Head of caudate nucleus (tissue), 42 donors: ENCODE results near the gene TMEM169.

Source experiments
- DNase-seq, 42 donors: peaks; one replicate each; pipeline versions ENCODE4 v3.0.0 to v3.0.0-alpha.2; 2020 to 2021; ENCODE audit warnings: mixed read lengths in 7 of 42
- intact Hi-C: fragments of 100-400 bp; cut with DNase I; formaldehyde crosslinking; loops from one replicate; pipeline ENCODE4 v1.15.0; 2022

Gene TMEM169, protein sequence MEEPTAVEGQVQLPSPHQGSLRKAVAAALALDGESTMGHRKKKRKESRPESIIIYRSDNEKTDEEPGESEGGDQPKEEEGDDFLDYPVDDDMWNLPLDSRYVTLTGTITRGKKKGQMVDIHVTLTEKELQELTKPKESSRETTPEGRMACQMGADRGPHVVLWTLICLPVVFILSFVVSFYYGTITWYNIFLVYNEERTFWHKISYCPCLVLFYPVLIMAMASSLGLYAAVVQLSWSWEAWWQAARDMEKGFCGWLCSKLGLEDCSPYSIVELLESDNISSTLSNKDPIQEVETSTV

DNA sequence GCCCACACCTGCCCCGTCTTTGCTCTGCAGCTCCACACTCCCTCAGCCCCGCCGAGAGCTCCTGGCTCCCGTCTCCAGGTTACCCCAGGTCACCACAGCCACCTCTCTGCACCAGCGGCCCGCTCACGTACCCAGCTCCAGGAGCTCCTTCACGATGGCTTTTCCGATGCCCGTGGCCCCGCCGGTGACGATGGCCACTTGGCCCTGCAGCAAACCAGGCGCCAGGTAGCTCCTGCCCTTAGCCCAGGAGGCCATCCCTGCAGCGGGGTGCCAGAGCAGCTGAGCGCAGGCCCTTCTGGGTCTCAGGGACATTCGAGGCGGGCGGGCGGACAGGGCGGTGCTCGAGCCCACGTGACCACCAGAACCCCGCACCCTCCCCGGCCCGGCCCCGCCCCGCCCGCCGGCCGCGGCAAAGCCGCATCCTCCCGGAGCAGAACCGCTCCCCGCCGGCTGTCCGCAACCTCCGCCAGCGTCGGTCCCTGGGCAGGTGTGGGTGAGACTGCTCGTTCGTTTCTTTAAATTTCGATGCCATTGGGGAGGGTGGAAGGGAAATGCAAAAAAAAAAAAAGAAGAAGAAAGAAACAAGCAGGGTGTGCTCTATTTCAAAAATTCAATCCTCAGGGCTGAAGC, at the start of gene TMEM169, which contains the start of gene PECR:
TMEM169 (plus strand) TSS at position 433 of the 630 bp plus-strand sequence. CDS start 14,045 bp downstream, outside the sequence.
PECR (minus strand) TSS at position 323 of the 630 bp plus-strand sequence; CDS start at position 255, 68 bp downstream.
- intact Hi-C loops, result loop anchor here (2.0 kb wide), 1 partner anchor 27 kb away; the partner anchor contains the start of gene XRCC5

DNA sequence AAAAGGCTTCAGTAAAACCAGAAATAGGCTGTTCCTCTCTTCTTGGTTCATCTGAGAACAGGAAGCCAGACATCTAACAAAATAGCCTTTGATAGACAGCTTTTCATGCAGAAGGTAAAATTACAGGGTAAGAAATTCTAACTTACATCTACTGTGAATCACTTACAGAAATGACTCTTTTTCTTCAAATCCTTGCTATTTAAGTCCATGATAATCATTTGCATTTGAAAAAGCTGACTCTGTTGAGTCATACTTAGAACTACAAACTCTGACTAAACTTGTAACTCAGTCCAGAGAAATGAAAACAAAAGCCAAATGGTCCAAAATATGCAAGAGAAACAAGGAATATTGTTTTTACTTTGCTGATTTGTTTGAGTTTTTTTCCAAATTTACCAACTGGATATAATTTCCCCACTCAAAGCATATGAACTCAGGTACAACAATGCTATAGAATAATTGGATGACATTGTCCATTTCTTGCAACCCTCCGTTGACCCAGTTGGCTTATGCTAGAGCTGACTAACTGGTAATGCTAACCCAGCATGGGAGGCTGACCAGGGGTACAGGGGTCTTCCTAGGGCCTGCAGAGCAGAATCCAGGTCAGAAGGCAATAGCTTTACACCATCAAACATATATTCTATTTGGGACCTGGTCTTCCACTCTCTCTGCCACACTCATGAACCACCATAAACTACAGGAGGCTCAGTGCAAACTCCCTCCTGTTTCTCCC, 49.6 kb upstream of the TMEM169 start:
- no peak for DNase-seq
- intact Hi-C loops, result no loop called here

More for the DNA sequence above, at the start of gene TMEM169, which contains the start of gene PECR:
- peak; percentile 73 to 94 (median 88) for DNase-seq

DNA sequence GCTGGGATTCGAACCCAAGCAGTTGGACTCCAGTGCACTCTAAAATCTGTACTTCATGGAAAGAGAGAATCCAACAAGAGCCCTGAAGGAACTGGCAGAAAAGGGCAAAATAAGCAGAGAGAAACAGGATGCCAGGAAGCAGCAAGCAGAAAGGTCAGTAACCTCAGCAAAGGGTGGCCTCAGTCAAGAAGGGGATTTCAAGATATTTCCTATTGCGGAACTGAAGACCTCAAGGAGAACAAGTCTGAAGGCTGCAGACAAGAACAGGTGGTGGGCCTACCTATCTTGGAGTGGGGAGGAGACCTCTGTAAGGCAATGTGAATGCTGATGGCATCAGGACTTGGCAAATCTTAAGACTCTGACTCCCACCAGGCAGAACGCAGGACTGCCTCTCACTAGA, 48.3 kb upstream of the TMEM169 start:
- DNase-seq, result no peak
- intact Hi-C loops, result no loop called here

DNA sequence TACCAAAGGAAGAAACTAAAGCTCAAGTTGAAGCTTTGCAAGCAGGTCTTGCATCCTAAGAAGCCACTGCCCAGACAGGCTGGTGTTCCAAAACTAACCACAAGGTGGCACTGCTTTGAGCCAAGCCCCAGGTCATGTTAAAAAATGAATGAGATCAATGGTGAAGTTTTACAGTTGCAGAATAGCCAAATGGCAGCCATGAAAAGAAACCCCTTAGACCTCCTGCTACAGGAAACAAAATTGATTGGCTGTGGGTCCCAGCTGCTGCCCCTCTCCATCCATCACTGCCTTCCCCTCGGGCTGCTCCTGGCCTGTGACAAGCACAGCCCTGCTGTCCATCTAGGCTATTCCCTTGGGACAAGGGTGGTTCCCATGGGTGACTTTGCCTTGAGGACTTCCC, 47.7 kb upstream of the TMEM169 start:
- DNase-seq, result peak in 41 of 42 donors; percentile 50 to 92 (median 80)
- intact Hi-C loops, result no loop called here

DNA sequence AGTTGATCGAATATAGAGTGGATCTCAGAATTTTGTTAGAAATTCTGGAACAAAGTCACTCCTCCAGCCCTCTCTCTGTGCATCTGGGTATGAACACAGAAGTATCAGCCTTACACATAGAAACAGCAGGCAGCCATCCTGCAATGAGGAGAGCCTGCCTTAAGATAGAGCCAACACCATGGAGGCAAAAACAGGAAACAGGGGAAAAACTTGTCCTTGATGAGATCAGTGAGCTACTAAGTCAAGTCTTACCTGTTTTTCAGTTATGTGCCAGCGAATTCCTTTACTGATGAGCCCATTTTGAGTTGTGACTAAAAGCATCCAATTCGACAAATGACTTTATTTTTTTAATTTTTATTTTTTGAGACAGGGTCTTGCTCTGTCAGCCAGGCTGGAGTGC, 41.8 kb upstream of the TMEM169 start:
- no peak for DNase-seq
- intact Hi-C loops, result no loop called here

DNA sequence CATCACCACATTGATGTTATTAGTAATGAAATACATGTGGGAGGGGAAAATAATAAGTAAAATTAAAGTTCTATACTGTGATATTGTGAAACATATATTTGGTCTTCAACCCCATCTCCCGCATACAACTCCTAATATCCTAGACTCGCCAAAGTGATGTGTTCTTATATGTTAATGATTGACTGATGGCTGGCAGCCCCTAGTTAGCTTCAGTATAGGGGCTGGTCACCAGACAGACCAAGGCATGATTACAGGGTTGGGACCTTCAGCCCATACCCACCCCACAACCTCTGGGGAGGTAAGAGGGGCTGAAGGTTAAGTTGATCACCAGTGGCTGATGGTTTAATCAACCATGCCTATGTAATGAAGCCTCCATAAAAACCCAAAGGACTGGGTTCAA, 40.3 kb upstream of the TMEM169 start:
- DNase-seq, result no peak
- intact Hi-C loops, result no loop called here

DNA sequence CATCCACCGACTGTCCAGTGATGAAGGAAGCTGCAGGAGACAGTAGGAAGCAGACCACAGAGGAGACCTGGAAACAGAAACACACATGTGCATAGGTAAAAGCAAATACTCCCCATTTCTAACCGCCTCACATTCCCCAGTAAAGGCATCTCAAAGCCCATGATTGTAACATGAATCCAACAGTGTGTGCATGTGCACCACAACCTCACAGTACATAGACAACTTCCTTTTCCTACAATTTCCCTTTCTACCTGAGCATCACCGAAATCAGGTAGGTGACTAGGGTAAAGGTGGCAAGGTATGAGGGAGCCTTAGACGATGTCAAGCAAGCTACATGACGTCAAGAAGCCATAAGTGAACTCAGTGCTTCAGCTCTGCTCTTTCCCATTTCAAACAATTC, 37.8 kb upstream of the TMEM169 start:
- intact Hi-C loops, result no loop called here
- no peak for DNase-seq

- DNase-seq, result peak in 1 of 42 donors; percentile 7
- intact Hi-C loops, result no loop called here
Observed at GRCh38 chr2:216044883-216045486, 36.7 kb upstream of the TMEM169 start.

DNA sequence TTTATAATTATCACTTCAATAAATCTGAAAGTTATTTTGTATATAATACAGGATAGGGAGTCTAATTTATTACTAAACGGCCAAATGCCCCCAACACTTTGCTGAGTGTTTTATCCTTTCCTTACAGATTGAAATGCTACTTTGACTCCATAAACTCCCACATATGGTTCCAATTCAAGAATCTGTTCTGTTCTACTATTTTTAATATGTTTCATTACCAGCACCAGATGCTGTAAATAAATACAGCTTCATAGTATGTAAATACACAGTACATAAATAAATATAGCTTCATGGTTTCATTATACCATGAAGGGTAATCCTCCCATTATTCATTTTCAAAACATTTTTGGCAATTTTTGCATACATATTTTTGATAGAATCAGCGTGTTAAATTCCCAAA, 34.3 kb upstream of the TMEM169 start:
- intact Hi-C loops, result no loop called here
- no peak for DNase-seq

- intact Hi-C loops, result no loop called here
- no peak for DNase-seq
Observed at GRCh38 chr2:216049452-216049851, 32.3 kb upstream of the TMEM169 start.

- DNase-seq, result no peak
- intact Hi-C loops, result no loop called here
Observed at GRCh38 chr2:216051350-216051749, 30.4 kb upstream of the TMEM169 start.

- intact Hi-C loops, result no loop called here
- DNase-seq, result no peak
Observed at GRCh38 chr2:216052420-216052819, 29.3 kb upstream of the TMEM169 start.

DNA sequence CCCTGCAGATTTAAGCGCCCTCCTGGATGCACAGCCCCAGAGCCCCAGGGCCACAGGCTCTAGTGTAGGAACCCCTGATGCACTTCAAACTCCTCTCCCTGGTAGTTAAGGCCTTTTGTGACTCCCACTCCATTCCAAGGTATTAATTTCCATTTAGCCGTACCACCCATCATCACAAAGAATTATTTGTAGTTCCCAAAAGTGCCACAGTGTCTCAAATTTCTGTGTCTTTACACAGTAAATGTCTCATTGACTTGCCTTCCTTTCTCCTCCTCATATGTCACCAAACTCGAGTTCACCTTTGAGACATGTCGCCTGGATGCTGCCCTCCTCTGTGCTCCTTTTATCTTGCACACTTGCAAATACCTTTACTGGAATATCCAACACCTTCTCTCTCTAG, 26.0 kb upstream of the TMEM169 start:
- DNase-seq, result no peak
- intact Hi-C loops, result no loop called here

- intact Hi-C loops, result no loop called here
- DNase-seq, result no peak
Observed at GRCh38 chr2:216056739-216057138, 25.0 kb upstream of the TMEM169 start.

DNA sequence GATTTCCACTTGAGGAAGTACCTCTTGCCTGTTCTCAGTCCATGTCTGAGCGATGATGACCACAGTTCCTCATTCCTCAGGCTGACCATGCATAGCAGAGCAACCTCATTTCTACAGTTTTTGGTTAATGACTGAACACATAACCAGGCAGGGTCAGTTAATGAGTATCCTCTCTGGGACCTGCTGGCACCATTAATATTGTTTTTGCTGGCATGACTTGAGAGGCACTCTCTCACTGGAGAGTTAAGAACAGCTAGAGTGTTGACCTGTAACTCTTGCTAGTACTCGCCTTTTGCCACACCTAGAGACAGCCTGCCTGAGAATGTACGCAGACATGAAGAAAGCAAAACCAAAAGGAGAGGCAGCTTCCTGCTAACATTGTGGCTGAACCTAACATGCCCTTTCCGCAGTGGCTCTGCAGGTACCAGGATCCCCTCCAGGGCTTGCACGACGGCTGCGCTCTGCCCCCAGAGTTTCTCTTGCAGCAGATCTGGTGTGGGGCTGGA, 24.0 kb upstream of the TMEM169 start:
- intact Hi-C loops, result no loop called here
- no peak for DNase-seq

DNA sequence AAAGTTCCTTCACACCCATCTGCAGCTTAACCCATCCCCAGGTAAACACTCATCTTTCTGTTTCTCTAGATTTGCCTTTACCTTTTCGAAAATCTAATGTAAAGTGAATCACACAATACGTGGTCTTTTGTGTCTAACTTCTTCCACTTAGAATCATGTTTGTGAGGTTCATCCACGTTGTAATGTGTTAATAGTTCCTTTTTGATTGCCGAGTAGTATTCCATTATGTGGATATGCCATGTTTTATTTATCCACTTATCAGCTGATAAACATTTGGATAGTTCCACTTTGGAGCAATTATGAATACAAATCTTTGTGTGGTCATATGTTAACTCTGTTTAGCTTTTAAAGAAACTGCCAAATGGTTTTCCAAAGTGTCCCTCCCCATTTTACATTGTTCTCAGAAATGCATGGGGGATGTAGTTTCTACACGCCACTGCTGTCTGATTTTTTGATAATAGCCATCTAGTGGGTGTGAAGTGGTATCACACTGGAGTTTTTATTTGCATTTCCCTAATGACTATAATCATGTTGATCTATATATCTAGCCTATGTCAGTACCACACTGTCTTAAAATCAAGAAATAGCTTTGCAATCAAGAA, 22.4 kb upstream of the TMEM169 start:
- no peak for DNase-seq
- intact Hi-C loops, result no loop called here

GRCh38 chr2:216064014-216064630, 17.6 kb upstream of the TMEM169 start:
- no peak for DNase-seq
- intact Hi-C loops, result no loop called here

- intact Hi-C loops, result no loop called here
- no peak for DNase-seq
Observed at GRCh38 chr2:216064665-216065064, 17.1 kb upstream of the TMEM169 start.

- no peak for DNase-seq
- intact Hi-C loops, result no loop called here
Observed at GRCh38 chr2:216066230-216066629, 15.5 kb upstream of the TMEM169 start.
